HK-2 (cell line): ENCODE results near the gene ESRRG.

ENCODE experiments used
- DNase-seq: peaks from one replicate; pipeline ENCODE4 v3.0.0-alpha.2; 2018; ENCODE audit not compliant: unreplicated experiment

Gene ESRRG

GRCh38 chr1:216502528-216503162 lies 220.6 kb downstream of the ESRRG start:
- DNase-seq = no peak

GRCh38 chr1:216500273-216500967 lies 222.8 kb downstream of the ESRRG start:
- no peak for DNase-seq

- DNase-seq = no peak
Observed at GRCh38 chr1:216499581-216500272, 223.5 kb downstream of the ESRRG start.

- DNase-seq = no peak
Observed at GRCh38 chr1:216498277-216498676, 225.0 kb downstream of the ESRRG start.

- no peak for DNase-seq
Observed at GRCh38 chr1:216485042-216485441, 238.2 kb downstream of the ESRRG start.

GRCh38 chr1:216483672-216484401 lies 239.4 kb downstream of the ESRRG start:
- no peak for DNase-seq

GRCh38 chr1:216482620-216483019 lies 240.6 kb downstream of the ESRRG start:
- no peak for DNase-seq

- no peak for DNase-seq
Observed at GRCh38 chr1:216478238-216478637, 245.0 kb downstream of the ESRRG start.

- no peak for DNase-seq
Observed at GRCh38 chr1:216476341-216476740, 246.9 kb downstream of the ESRRG start.

- no peak for DNase-seq
Observed at GRCh38 chr1:216475659-216476276, 247.5 kb downstream of the ESRRG start.

- no peak for DNase-seq
Observed at GRCh38 chr1:216466162-216466801, 256.9 kb downstream of the ESRRG start.

GRCh38 chr1:216464489-216464888 lies 258.7 kb downstream of the ESRRG start:
- no peak for DNase-seq

GRCh38 chr1:216462066-216462775 lies 261.0 kb downstream of the ESRRG start:
- DNase-seq = no peak

GRCh38 chr1:216461466-216461865 lies 261.8 kb downstream of the ESRRG start:
- no peak for DNase-seq

GRCh38 chr1:216459651-216460207 lies 263.5 kb downstream of the ESRRG start:
- DNase-seq = no peak

GRCh38 chr1:216458812-216459211 lies 264.4 kb downstream of the ESRRG start:
- DNase-seq = no peak

GRCh38 chr1:216457356-216457755 lies 265.9 kb downstream of the ESRRG start:
- DNase-seq = no peak

GRCh38 chr1:216456682-216457081 lies 266.5 kb downstream of the ESRRG start:
- DNase-seq = peak; percentile 50

GRCh38 chr1:216453777-216454176 lies 269.5 kb downstream of the ESRRG start:
- DNase-seq = no peak
